Gastroesophageal sphincter (tissue), 4 donors: ENCODE data around the gene CEP162. TPM values are rescaled to one million over a fixed set of nuclear protein-coding genes. Genes with fewer than 3 reads are reported as not detected.
"Not testable (repeated sequence)": the region's sequence is repeated elsewhere in the genome, so short reads cannot be mapped to it uniquely, and the experiment has no call there.

Source experiments
- ATAC-seq: fragments of 150-250 bp; one replicate; pipeline ENCODE4 v1.9.1; 2016; ENCODE audit warnings: mild to moderate bottlenecking, moderate library complexity
- H3K27ac ChIP-seq, 4 donors: fragments of 200-600 bp; sonication (generic) in 3 of 4; 1 replicate in 3 of 4; 2 replicates in 1 of 4; pipeline ENCODE4 v1.5.1; 2016 to 2019
- H3K27me3 ChIP-seq: fragments of 200-600 bp; sonication (generic); one replicate; pipeline ENCODE4 v1.5.1; 2019
- H3K36me3 ChIP-seq, 2 donors: fragments of 200-600 bp; sonication (generic); one replicate each; pipeline ENCODE4 v1.5.1; 2019; ENCODE audit warnings: control low read depth in 1 of 2
- H3K4me1 ChIP-seq, 3 donors: fragments of 200-600 bp; sonication (generic); 1 replicate in 2 of 3; 2 replicates in 1 of 3; pipeline ENCODE4 v1.5.1; 2016 to 2019; ENCODE audit warnings: control low read depth in 2 of 3
- H3K4me3 ChIP-seq, 2 donors: fragments of 200-600 bp; sonication (generic); one replicate each; pipeline ENCODE4 v1.5.1; 2019; ENCODE audit warnings: mild to moderate bottlenecking in 1 of 2, moderate library complexity in 1 of 2
- H3K9me3 ChIP-seq, 3 donors: fragments of 200-600 bp; sonication (generic); one replicate each; pipeline ENCODE4 v1.5.1; 2017 to 2019; ENCODE audit warnings: control low read depth in 2 of 3
- EP300 ChIP-seq: sonication (generic); formaldehyde crosslinking; IDR thresholded peaks from one replicate; pipeline ENCODE4 v1.6.1; 2017; ENCODE audit warnings: antibody characterized with exemption, mild to moderate bottlenecking
- POLR2A ChIP-seq, 2 donors: fragments of 450-650 bp; IDR thresholded peaks; one replicate each; pipeline ENCODE4 v1.6.1; 2017; ENCODE audit warnings: antibody characterized with exemption in 2 of 2, mild to moderate bottlenecking in 2 of 2, moderate library complexity in 1 of 2
- POLR2AphosphoS5 ChIP-seq: sonication (generic); formaldehyde crosslinking; IDR thresholded peaks from one replicate; pipeline ENCODE4 v1.6.1; 2017; ENCODE audit warnings: antibody characterized with exemption
- WGBS, 2 donors: methylation state at CpG; one replicate each; pipeline ENCODE4 v1.1.5; 2018; ENCODE audit warnings: low coverage in 1 of 2; 5-methylcytosine and 5-hydroxymethylcytosine counted together
- total RNA-seq, 4 donors: library from RNA; depleted of rRNA; stranded (reverse); fragments of >200 nt; gene quantifications; one replicate each; pipeline ENCODE4 v1.1.0, GENCODE V29; 2016
- TF ChIP-seq, protein P1 (sequence below), 4 experiments: fragments of 200-600 bp in 2 of 4; fragments of 450-650 bp in 2 of 4; sonication (generic) in 1 of 4; IDR thresholded peaks; one replicate each; pipeline ENCODE4 v1.5.1; 2017 to 2019; ENCODE audit warnings: antibody characterized with exemption in 4 of 4, mild to moderate bottlenecking in 2 of 4, moderate library complexity in 2 of 4

CEP162 gene
- total RNA-seq, 4 donors from 2014 or later, result 5.2 to 19.0 (median 9.5) TPM

DNA sequence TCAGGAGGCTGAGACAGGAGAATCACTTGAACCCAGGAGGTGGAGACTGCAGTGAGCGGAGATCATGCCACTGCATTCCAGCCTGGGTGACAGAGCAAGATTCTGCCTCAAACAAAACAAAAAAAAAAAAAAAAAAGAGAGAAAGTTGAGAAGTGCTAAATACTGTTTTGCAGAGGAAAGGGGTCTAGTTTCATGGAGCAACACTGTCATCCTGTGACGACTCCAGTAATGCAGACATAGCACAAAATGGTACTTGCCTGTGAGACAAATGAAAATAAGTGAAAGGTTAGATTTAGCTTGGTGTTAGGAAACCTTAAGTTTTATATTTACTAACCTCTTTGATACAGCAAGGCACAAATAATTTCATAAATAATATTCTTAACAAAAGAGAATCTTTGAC is 29.7 kb downstream of the CEP162 start:
- 91 to 100% methylated on average over 1 to 2 of the region's 2 CpGs for WGBS, 2 donors
- Histone ChIP-seq H3K4me3 (no peak overlapping the region), H3K4me1 (no peaks in the 10 kb centered on the region), H3K27me3 (no peaks in the 10 kb centered on the region), H3K9me3 (no peaks in the 10 kb centered on the region), H3K36me3 (peaks cover 4 to 80% of the 10 kb centered on the region in 2 donors), H3K27ac (no peak overlapping the region)
- TF ChIP-seq EP300, result no peak
- no peak for TF ChIP-seq POLR2AphosphoS5
- no peak for TF ChIP-seq POLR2A (IDR thresholded peaks at IDR 0.05)
- TF ChIP-seq, protein P1, sequence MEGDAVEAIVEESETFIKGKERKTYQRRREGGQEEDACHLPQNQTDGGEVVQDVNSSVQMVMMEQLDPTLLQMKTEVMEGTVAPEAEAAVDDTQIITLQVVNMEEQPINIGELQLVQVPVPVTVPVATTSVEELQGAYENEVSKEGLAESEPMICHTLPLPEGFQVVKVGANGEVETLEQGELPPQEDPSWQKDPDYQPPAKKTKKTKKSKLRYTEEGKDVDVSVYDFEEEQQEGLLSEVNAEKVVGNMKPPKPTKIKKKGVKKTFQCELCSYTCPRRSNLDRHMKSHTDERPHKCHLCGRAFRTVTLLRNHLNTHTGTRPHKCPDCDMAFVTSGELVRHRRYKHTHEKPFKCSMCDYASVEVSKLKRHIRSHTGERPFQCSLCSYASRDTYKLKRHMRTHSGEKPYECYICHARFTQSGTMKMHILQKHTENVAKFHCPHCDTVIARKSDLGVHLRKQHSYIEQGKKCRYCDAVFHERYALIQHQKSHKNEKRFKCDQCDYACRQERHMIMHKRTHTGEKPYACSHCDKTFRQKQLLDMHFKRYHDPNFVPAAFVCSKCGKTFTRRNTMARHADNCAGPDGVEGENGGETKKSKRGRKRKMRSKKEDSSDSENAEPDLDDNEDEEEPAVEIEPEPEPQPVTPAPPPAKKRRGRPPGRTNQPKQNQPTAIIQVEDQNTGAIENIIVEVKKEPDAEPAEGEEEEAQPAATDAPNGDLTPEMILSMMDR (IDR thresholded peaks at IDR 0.05), result no peak
- ATAC-seq, result no peak

DNA sequence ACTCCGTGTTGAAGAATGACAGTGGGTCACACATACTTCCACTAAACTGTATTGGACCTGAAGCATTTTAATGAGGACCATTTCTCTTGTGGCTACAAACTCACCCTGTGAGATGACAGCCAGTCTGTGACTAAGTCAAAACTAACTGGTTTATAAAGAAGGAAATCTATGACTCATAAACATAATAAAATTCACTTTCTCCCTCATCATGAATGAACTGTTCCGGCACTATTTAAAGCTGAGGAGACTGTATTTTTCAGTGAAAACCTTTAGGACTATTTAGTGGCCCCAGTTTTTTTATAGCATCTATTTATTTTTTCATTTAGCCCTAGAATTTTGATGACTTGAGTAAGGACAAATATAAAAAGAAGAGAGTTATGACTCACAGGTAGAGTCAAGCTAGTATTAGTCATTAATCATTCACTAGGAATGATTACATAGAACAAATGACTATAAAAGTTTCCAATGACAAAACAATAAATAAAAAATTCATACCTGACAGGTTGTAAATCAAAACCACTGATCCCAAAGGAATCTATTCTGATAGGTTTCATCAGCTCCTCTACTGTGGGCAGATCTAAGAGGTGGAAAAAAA is 34.2 kb downstream of the CEP162 start:
- Histone ChIP-seq H3K36me3 (peaks cover 6 to 92% of the 10 kb centered on the region in 2 donors), H3K4me3 (no peak overlapping the region), H3K27ac (no peak overlapping the region), H3K9me3 (no peaks in the 10 kb centered on the region), H3K4me1 (no peaks in the 10 kb centered on the region), H3K27me3 (no peaks in the 10 kb centered on the region)
- ATAC-seq, result no peak
- WGBS, 2 donors, result 71 to 92% methylated on average over 2 of the region's 2 CpGs
- no peak for TF ChIP-seq POLR2A (IDR thresholded peaks at IDR 0.05)
- no peak for TF ChIP-seq POLR2AphosphoS5
- TF ChIP-seq, protein P1 (IDR thresholded peaks at IDR 0.05), result no peak
- no peak for TF ChIP-seq EP300

DNA sequence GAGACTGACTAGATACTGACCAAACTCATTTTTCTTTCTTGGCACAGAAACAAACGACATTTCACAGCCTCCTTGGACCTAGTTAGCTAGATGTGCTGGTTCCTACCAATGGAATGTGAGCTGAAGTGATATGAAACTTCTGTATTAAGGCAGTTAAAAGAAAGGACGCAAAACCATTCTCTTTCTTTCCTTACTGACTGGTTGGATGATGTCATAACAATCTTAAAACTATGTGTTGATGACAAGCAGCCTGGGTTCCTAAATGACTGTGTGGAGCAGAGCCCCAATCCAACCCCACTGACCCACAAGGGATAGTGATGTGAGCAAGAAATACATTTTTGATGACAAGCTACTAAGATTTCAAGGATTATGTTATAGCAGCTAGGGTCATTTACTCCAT is 35.6 kb downstream of the CEP162 start:
- Histone ChIP-seq H3K4me3 (no peak overlapping the region), H3K9me3 (no peaks in the 10 kb centered on the region), H3K36me3 (peaks cover 6 to 80% of the 10 kb centered on the region in 2 donors), H3K27me3 (no peaks in the 10 kb centered on the region), H3K27ac (no peak overlapping the region), H3K4me1 (no peaks in the 10 kb centered on the region)
- TF ChIP-seq, protein P1 (IDR thresholded peaks at IDR 0.05), result no peak
- TF ChIP-seq EP300 (no peak), POLR2AphosphoS5 (no peak), POLR2A (IDR thresholded peaks at IDR 0.05) (no peak)
- no peak for ATAC-seq
- WGBS, 2 donors, result 82 to 96% methylated on average over 2 of the region's 2 CpGs

DNA sequence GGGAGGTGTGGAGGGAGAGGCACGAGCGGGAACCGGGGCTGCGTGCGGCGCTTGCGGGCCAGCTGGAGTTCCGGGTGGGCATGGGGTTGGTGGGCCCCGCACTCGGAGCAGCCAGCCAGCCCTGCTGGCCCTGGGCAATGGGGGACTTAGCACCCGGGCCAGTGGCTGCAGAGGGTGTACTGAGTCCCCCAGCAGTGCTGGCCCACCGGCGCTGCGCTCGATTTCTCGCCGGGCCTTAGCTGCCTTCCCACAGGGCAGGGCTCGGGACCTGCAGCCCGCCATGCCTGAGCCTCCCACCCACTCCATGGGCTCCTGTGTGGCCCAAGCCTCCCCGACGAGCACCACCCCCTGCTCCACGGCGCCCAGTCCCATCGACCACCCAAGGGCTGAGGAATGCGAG is 38.1 kb downstream of the CEP162 start:
- not testable (repeated sequence) for H3K4me3 ChIP-seq, H3K4me1 ChIP-seq, H3K27ac ChIP-seq, H3K27me3 ChIP-seq, H3K9me3 ChIP-seq, ATAC-seq
- WGBS, 2 donors, result no CpG with 5 or more reads among the region's 25 CpGs
- peaks cover 6 to 72% of the 10 kb centered on the region in 2 donors for H3K36me3 ChIP-seq

DNA sequence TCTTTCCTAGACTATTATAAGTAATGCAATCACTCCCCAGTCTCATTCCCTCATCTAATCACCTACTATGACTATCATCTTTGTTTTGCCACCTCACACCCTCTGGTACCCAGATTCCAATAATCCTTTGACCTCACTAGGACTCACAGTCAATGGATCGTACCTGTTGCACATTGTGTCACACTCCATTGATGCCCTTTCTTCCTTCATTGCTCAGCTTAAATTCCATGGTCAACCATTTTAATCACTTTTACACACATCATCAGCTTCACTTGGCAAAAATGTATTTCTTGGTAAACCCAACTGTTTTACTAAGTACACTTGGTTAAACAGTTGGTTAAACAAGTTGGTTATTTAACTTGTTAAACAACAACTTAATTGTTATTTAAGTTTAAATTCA is 44.0 kb downstream of the CEP162 start:
- WGBS, 2 donors, result 88 to 100% methylated on average over 1 of the region's 1 CpG
- ATAC-seq, result no peak
- H3K27me3 ChIP-seq, result no peaks in the 10 kb centered on the region
- H3K27ac ChIP-seq, result no peak overlapping the region
- TF ChIP-seq, protein P1 (IDR thresholded peaks at IDR 0.05), result no peak
- TF ChIP-seq POLR2A (IDR thresholded peaks at IDR 0.05), result no peak
- no peak for TF ChIP-seq POLR2AphosphoS5
- no peak for TF ChIP-seq EP300
- H3K4me1 ChIP-seq, result no peaks in the 10 kb centered on the region
- peaks cover 0 to 29% of the 10 kb centered on the region in 2 donors for H3K36me3 ChIP-seq
- H3K4me3 ChIP-seq, result no peak overlapping the region
- no peaks in the 10 kb centered on the region for H3K9me3 ChIP-seq
